Activated CD4-positive, alpha-beta memory T cell treated with anti-CD3 and anti-CD28 coated beads, Interleukin-2, amount 10 ng/mL, durations not matched to agents 7 days and 5 days (primary cell): Measurements from ENCODE around the gene TOX3. TPM values are rescaled to one million over a fixed set of nuclear protein-coding genes. Genes with fewer than 3 reads are reported as not detected.

Source experiments
- CTCF ChIA-PET: fragments of 350-600 bp; sonication (Branson Sonifier 250); formaldehyde crosslinking; loops from one replicate; lab custom pipeline; 2021; ENCODE audit warnings: antibody characterized with exemption, inconsistent platforms; lab: Charles Lee
- POLR2A ChIA-PET: fragments of 350-600 bp; sonication (Branson Sonifier 250); formaldehyde crosslinking; loops from one replicate; lab custom pipeline; 2021; ENCODE audit warnings: antibody characterized with exemption; lab: Charles Lee
- DNase-seq: peaks from one replicate; pipeline ENCODE4 v3.0.0-alpha.2; 2020
- H3K27ac Mint-ChIP-seq: one replicate; pipeline ENCODE4 v1.8.0; 2021; ENCODE audit warnings: mild to moderate bottlenecking, mixed read lengths
- H3K27me3 Mint-ChIP-seq: one replicate; pipeline ENCODE4 v1.8.0; 2021; ENCODE audit warnings: mixed read lengths
- H3K36me3 Mint-ChIP-seq: one replicate; pipeline ENCODE4 v1.8.0; 2021; ENCODE audit warnings: low read depth, mixed read lengths
- H3K4me1 Mint-ChIP-seq: one replicate; pipeline ENCODE4 v1.8.0; 2021; ENCODE audit warnings: mixed read lengths
- H3K4me3 Mint-ChIP-seq: one replicate; pipeline ENCODE4 v1.8.0; 2021; ENCODE audit warnings: mild to moderate bottlenecking, mixed read lengths
- H3K9me3 Mint-ChIP-seq: one replicate; pipeline ENCODE4 v1.8.0; 2021; ENCODE audit warnings: mixed read lengths
- total RNA-seq, 2 experiments: library from RNA; stranded (reverse); gene quantifications; one replicate each; pipeline ENCODE4 v1.2.3, GENCODE V29; 2021

The TOX3 gene
- total RNA-seq, 2 experiments from 2014 or later = not detected

DNA sequence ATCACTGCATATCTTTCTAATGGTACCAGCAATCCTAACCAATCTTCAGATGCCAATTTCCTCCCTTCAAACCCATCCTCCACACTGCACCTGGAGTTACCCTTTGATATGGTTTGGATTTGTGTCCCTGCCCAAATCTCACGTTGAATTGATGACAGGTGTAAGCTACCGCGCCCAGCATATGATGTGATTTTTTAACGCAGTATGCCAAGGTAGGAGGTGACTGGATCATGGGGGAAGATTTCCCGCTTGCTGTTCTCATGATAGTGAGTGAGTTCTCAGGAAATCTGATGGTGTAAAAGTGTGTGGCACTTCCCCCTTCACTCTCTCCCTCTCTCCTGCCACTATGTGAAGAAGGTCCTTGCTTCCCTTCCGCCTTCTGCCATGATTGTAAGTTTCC is 57.0 kb downstream of the TOX3 start:
- H3K9me3 Mint-ChIP-seq = peaks cover 2% of the 10 kb centered on the region
- ChIA-PET POLR2A (no interaction called here), CTCF (no interaction called here)
- no peak for DNase-seq
- no peak overlapping the region for H3K27ac Mint-ChIP-seq
- no peak overlapping the region for H3K4me3 Mint-ChIP-seq
- no peaks in the 10 kb centered on the region for H3K27me3 Mint-ChIP-seq
- no peaks in the 10 kb centered on the region for H3K36me3 Mint-ChIP-seq
- no peaks in the 10 kb centered on the region for H3K4me1 Mint-ChIP-seq

DNA sequence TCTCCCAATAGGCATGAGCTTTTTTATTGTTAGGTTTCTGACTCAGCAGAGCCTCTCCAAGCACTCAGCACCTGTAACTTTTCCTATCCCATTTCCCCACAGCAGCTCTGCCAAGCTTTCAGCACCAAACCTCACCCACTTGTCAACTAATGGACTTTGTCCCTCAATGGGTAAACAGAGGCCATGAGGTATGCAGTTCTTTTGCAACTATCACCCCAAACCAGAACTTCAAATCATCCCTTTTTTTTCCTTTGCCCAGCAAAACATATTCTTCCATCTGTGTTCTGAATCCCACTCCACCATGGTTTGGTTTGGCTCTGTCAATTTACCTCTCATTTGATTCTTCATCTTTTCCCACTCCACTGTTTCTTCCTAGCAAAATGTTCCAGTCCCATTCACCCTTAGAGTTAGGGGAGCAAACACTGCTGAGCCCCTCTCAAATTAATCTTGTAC is 58.1 kb downstream of the TOX3 start:
- ChIA-PET POLR2A (no interaction called here), CTCF (no interaction called here)
- Mint-ChIP-seq H3K27ac (no peak overlapping the region), H3K4me1 (no peaks in the 10 kb centered on the region), H3K9me3 (peaks cover 2% of the 10 kb centered on the region), H3K4me3 (no peak overlapping the region), H3K36me3 (no peaks in the 10 kb centered on the region), H3K27me3 (no peaks in the 10 kb centered on the region)
- no peak for DNase-seq

DNA sequence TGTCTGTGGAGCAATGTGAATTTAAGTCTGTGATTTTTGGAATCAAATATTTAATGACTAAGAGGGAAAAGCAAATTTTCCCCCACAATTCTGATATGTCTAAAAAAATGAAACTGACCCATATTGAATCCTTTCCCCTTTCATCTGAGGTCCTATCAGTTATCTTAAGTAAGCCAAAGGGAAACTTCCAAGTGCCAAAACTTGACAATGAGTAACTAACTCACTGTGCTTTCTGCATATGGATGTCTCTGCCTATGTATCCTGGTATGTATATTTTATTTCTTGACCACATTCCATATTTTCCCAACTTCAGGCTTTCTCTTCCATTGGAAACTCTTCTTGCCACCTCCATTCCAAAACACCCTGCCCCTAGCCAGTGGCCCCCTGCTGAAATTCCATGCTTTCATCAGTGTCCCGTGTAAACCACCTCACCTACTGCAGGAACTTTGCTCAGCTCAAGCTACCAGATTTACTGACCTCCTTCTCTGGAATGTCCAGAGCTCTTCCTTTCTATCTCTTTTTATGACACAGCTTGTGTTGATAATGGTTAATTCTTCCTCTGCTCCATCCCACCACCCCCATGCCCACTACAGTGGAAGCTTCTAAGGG is 59.0 kb downstream of the TOX3 start:
- H3K27ac Mint-ChIP-seq = no peak overlapping the region
- POLR2A ChIA-PET = no interaction called here
- H3K36me3 Mint-ChIP-seq = no peaks in the 10 kb centered on the region
- CTCF ChIA-PET = no interaction called here
- no peak for DNase-seq
- H3K27me3 Mint-ChIP-seq = no peaks in the 10 kb centered on the region
- peaks cover 2% of the 10 kb centered on the region for H3K9me3 Mint-ChIP-seq
- no peak overlapping the region for H3K4me3 Mint-ChIP-seq
- no peaks in the 10 kb centered on the region for H3K4me1 Mint-ChIP-seq

DNA sequence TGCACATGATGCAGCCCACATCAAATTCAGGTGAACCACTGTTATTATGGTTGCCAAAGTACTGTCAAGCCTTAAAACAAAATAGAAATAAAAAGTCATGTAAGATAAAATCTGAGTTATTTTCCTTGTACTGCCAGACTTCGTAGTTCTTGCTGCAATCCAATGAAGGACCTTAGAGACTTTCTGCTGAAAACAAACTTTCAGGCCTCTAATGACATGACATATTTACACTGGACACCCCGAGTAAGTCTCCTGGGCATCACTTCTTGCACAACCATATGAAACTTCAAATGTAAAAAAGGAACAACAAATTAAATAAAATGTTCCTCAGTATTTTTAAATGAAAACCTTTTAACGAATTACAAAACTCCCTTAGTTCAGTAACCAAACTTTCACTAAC is 66.7 kb downstream of the TOX3 start:
- Mint-ChIP-seq H3K9me3 (peaks cover 2% of the 10 kb centered on the region), H3K27me3 (no peaks in the 10 kb centered on the region), H3K36me3 (no peaks in the 10 kb centered on the region), H3K4me1 (no peaks in the 10 kb centered on the region), H3K4me3 (no peak overlapping the region), H3K27ac (no peak overlapping the region)
- no peak for DNase-seq
- ChIA-PET CTCF (no interaction called here), POLR2A (no interaction called here)

DNA sequence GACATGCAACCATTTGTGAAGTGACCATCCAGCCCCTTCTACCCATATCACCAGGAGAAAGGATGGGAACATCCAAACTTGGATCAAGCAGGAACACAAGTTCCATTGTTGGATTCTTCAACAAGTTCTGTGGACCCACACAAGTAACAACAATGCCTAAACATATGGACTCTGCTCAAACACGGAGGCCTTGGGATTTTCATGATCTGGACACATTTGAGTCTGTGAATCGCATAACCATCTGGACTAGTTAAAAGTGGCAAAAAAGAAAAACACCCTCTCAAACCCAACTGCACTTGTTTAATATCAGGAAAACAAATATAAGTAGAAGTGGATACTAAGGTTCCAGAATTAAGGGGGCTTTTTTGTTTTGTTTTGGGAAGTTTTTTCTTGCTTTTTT is 70.8 kb downstream of the TOX3 start:
- Mint-ChIP-seq H3K36me3 (no peaks in the 10 kb centered on the region), H3K27me3 (no peaks in the 10 kb centered on the region), H3K27ac (no peak overlapping the region), H3K4me3 (no peak overlapping the region), H3K4me1 (no peaks in the 10 kb centered on the region), H3K9me3 (peaks cover 13% of the 10 kb centered on the region)
- CTCF ChIA-PET = no interaction called here
- DNase-seq = no peak
- POLR2A ChIA-PET = no interaction called here

DNA sequence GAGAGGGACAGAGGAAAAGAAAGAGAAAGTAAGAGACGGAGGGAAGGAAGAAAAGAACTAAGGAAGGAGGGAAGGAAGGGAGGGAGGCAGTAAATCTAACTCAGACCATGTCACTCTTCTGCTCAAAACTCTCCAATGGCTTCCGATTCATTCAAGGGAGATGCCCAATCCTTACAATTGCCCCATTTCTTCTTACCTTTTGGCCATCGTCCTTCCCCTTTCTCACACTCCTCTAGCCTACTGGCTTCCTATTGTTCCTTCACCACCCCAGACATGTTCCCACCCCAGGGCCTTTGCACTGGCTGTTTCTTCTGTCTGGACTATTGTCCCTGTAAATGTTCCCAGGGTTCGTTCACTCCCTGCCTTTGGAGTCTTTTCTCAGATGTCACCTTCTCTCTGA is 72.3 kb downstream of the TOX3 start:
- peaks cover 14% of the 10 kb centered on the region for H3K9me3 Mint-ChIP-seq
- no peaks in the 10 kb centered on the region for H3K36me3 Mint-ChIP-seq
- CTCF ChIA-PET = no interaction called here
- POLR2A ChIA-PET = no interaction called here
- H3K4me3 Mint-ChIP-seq = no peak overlapping the region
- no peak for DNase-seq
- no peaks in the 10 kb centered on the region for H3K4me1 Mint-ChIP-seq
- H3K27me3 Mint-ChIP-seq = no peaks in the 10 kb centered on the region
- no peak overlapping the region for H3K27ac Mint-ChIP-seq

DNA sequence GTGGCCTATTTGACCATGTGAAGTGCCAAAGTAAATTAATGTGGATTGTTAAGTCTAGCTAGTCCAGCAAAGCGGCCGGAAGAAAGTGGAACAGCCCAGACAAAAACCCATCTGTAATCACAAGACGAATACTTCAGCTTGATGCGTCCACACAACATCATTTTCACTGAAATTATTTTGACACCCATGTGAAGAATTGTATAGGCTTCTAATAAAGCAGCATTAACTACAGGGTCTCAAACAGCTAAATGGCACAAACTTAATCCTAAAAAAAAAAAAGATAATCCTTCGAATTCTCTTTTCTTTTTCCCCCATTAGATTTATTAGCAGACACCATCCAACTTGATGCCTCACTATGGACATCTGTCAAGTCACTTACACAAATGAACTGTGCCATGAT is 73.8 kb downstream of the TOX3 start:
- no peak for DNase-seq
- CTCF ChIA-PET = no interaction called here
- POLR2A ChIA-PET = no interaction called here
- Mint-ChIP-seq H3K4me1 (no peaks in the 10 kb centered on the region), H3K4me3 (no peak overlapping the region), H3K9me3 (peaks cover 14% of the 10 kb centered on the region), H3K27me3 (no peaks in the 10 kb centered on the region), H3K36me3 (no peaks in the 10 kb centered on the region), H3K27ac (no peak overlapping the region)

DNA sequence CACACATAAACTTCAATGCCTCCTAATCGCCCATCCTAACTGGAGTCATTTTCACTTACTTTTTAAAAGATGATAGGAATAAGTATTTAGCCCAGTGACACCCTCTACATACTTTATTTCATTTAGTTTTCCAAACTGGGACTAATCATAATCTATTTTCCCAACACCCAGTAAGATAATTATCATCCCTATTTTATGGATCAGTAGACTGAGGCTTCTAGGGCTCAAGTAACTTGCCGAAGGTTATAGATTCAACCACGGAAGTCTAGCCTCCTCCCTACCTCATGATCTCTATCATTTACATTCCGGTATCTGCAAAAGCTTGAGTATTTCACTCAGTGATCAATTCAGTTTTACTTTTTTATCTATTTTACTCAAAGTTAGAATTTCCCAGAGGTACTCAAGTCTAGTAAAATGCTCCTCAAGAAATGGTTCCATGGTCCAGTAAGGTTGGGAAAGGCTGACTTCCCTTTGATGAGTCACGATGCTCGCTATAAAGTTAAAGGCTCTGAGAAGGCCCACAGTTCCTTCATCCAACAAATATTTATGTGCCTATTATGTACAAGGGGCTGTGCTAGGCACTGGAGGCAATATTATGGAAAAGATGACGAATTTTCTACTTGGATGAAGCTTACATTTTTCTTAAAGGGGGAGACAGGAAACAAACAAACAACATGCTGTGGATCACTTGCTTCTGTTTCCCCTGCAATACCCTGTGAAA is 75.1 kb downstream of the TOX3 start:
- Mint-ChIP-seq H3K36me3 (no peaks in the 10 kb centered on the region), H3K9me3 (peaks cover 12% of the 10 kb centered on the region), H3K4me3 (no peak overlapping the region), H3K27me3 (no peaks in the 10 kb centered on the region), H3K27ac (no peak overlapping the region), H3K4me1 (no peaks in the 10 kb centered on the region)
- ChIA-PET POLR2A (no interaction called here), CTCF (no interaction called here)
- no peak for DNase-seq

DNA sequence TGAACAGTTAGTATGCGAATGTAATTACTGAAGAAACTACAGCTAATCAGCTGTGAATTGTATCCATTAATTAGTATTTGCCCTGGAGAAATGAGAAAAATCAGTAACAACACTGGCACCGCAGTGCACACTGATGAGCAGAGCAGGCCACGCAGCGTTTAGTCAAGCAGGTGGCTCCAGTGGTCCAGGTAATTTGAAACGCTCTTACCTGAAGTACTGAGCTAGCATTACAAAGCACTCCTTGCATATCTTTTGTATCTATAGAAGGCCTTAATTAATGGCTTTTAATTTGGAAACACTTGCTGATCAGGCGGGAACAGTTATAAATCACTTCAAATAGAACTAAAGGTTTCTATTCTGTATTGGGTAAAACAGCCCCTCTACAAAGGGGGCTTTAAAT is 76.4 kb downstream of the TOX3 start:
- CTCF ChIA-PET = no interaction called here
- Mint-ChIP-seq H3K4me1 (no peaks in the 10 kb centered on the region), H3K36me3 (no peaks in the 10 kb centered on the region), H3K27me3 (no peaks in the 10 kb centered on the region), H3K9me3 (peaks cover 12% of the 10 kb centered on the region), H3K27ac (no peak overlapping the region), H3K4me3 (no peak overlapping the region)
- POLR2A ChIA-PET = no interaction called here
- DNase-seq = no peak

DNA sequence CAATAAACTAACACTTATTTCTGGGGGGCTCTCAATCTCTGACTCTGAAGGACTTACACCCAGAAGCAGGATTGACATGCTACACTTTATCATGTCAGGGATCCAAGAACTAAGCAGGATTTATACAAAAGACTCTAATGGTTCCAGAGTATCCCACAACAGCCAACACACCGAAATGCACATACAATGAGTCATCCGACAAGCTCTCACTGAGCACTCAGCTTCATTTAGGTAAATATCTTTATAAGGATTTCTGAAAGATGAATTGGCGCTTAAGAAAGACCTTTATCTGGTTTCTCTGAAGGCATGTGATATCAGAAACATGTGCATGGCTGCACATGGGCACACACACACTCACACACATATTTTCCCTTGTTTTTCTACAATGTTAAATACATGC is 77.2 kb downstream of the TOX3 start:
- no peaks in the 10 kb centered on the region for H3K27me3 Mint-ChIP-seq
- no peak overlapping the region for H3K4me3 Mint-ChIP-seq
- H3K36me3 Mint-ChIP-seq = no peaks in the 10 kb centered on the region
- CTCF ChIA-PET = no interaction called here
- H3K4me1 Mint-ChIP-seq = no peaks in the 10 kb centered on the region
- POLR2A ChIA-PET = no interaction called here
- no peak for DNase-seq
- no peak overlapping the region for H3K27ac Mint-ChIP-seq
- peaks cover 12% of the 10 kb centered on the region for H3K9me3 Mint-ChIP-seq

DNA sequence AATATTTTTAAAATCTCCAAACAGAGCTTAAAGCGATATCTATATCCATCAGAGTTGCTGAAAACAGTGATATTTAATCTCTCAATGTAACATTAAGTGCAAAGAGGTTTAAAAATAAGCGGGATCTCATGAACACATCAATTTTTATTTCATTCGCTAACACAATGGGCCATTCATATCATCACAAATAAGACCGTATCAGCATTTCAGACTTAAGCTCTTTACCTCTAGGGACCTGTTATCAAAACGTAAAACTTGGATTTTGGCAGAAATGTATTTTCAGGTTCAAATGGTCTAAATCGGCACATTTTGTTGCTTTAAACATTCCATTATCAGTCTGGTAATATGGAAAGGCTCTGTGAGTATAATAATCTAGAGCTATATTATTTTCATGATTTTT is 77.9 kb downstream of the TOX3 start:
- no peaks in the 10 kb centered on the region for H3K27me3 Mint-ChIP-seq
- no peak overlapping the region for H3K27ac Mint-ChIP-seq
- DNase-seq = no peak
- no peak overlapping the region for H3K4me3 Mint-ChIP-seq
- H3K9me3 Mint-ChIP-seq = peaks cover 8% of the 10 kb centered on the region
- ChIA-PET CTCF (no interaction called here), POLR2A (no interaction called here)
- no peaks in the 10 kb centered on the region for H3K4me1 Mint-ChIP-seq
- H3K36me3 Mint-ChIP-seq = no peaks in the 10 kb centered on the region

DNA sequence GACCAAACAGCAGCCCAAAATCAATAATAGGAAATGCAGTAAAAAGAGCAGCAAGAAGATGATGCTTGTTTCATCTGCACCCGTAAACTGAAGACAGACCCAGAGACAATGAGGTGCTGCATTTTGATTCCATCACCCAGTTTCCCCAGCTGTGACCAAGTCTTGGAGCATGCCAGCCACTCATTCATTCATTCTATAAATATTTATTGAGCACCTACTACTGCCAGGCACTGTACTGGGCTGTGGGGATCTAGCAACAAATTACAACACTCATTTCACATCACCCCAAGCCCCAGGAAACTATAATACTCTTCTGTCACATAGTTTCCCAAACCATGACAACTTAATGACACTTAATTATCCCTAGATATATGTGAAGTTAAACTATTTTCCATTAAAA is 79.2 kb downstream of the TOX3 start:
- Mint-ChIP-seq H3K4me3 (no peak overlapping the region), H3K27me3 (no peaks in the 10 kb centered on the region), H3K4me1 (no peaks in the 10 kb centered on the region), H3K36me3 (no peaks in the 10 kb centered on the region), H3K27ac (no peak overlapping the region), H3K9me3 (peaks cover 2% of the 10 kb centered on the region)
- ChIA-PET POLR2A (no interaction called here), CTCF (no interaction called here)
- no peak for DNase-seq

DNA sequence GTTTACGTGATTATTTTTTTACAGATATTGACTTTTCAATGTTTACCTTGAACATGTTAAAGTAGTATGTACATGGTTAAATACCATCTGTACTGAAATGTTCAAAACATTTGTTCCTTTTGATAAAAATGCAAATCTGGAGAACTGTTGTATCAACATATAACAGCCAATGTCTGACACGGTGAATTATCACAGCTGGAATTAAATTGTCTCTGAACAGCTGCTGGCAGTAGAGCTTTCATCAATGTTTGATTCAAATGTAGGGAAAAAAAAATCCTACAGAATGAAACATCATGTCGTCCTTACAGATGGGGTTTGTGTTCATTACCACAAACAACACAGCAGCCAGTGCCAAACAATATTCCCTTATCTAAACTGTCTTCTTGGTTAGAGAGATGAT is 79.9 kb downstream of the TOX3 start:
- POLR2A ChIA-PET = no interaction called here
- Mint-ChIP-seq H3K27me3 (no peaks in the 10 kb centered on the region), H3K9me3 (peaks cover 2% of the 10 kb centered on the region), H3K27ac (no peak overlapping the region), H3K4me1 (no peaks in the 10 kb centered on the region), H3K36me3 (no peaks in the 10 kb centered on the region), H3K4me3 (no peak overlapping the region)
- no peak for DNase-seq
- CTCF ChIA-PET = no interaction called here

DNA sequence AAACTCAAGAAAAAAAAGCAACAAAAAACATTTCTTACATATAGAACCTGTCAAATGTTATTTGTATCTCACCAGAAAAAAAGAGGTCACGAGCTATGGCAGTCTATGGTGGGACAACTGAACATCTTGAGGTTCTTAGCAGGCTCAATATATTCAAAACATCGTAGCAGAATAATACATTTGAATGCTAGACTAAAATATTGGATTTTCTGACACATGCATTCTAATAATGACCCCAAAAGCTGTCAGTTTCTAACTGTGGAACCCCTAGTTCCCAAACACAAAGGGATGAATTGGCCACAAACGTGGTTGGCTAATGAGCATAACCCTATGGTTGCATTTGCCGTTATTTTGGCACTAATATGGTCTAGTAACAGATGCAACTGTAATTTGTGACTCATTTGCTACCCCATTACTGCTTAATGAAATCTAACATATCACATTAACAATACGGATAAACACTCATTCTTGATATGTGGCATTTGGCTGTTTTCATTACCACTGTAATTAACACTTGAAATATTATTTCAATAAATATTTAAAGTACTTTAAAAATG is 81.2 kb downstream of the TOX3 start:
- H3K4me1 Mint-ChIP-seq = no peaks in the 10 kb centered on the region
- no peak for DNase-seq
- H3K36me3 Mint-ChIP-seq = no peaks in the 10 kb centered on the region
- POLR2A ChIA-PET = no interaction called here
- CTCF ChIA-PET = no interaction called here
- H3K27me3 Mint-ChIP-seq = no peaks in the 10 kb centered on the region
- no peak overlapping the region for H3K27ac Mint-ChIP-seq
- H3K9me3 Mint-ChIP-seq = peaks cover 2% of the 10 kb centered on the region
- H3K4me3 Mint-ChIP-seq = no peak overlapping the region
